Heart right ventricle (tissue), 16 donors: ENCODE measurements around the gene DCUN1D1. TPM values are rescaled to one million over a fixed set of nuclear protein-coding genes. Genes with fewer than 3 reads are reported as not detected.

ENCODE experiments used
- ATAC-seq, 8 donors: fragments of 200-7000 bp; cut with Tn5 transposase; one replicate each; pipeline ENCODE4 v1.9.1; 2020; ENCODE audit warnings: mild to moderate bottlenecking in 8 of 8, moderate library complexity in 8 of 8, moderate number of reproducible peaks in 1 of 8
- DNase-seq, 2 donors: peaks; one replicate each; pipeline ENCODE4 v3.0.0-alpha.2; 2020
- H3K27ac ChIP-seq, 10 donors: fragments of 200-600 bp; sonication (generic) in 2 of 10; one replicate each; pipeline versions ENCODE4 v1.5.0 to v1.8.0; 2020 to 2022; ENCODE audit warnings: mild to moderate bottlenecking in 3 of 10
- H3K27me3 ChIP-seq, 7 donors: fragments of 200-600 bp; one replicate each; pipeline ENCODE4 v1.8.0; 2021 to 2022; ENCODE audit warnings: mild to moderate bottlenecking in 2 of 7
- H3K36me3 ChIP-seq, 9 donors: fragments of 200-600 bp; sonication (generic) in 1 of 9; one replicate each; pipeline versions ENCODE4 v1.5.0 to v1.8.0; 2020 to 2022; ENCODE audit warnings: mild to moderate bottlenecking in 2 of 9
- H3K4me1 ChIP-seq, 9 donors: fragments of 200-600 bp; sonication (generic) in 1 of 9; one replicate each; pipeline versions ENCODE4 v1.5.0 to v1.8.0; 2020 to 2022; ENCODE audit warnings: mild to moderate bottlenecking in 4 of 9
- H3K4me3 ChIP-seq, 10 donors: fragments of 200-600 bp; sonication (generic) in 2 of 10; one replicate each; pipeline versions ENCODE4 v1.5.0 to v1.8.0; 2020 to 2022; ENCODE audit warnings: mild to moderate bottlenecking in 7 of 10, moderate library complexity in 2 of 10
- H3K9me3 ChIP-seq, 11 donors: fragments of 200-600 bp in 10 of 11; sonication (generic) in 2 of 11; one replicate each; pipeline versions ENCODE4 v1.5.0 to v1.8.0; 2013 to 2022; ENCODE audit warnings: mild to moderate bottlenecking in 2 of 11, control low read depth in 1 of 11, moderate library complexity in 1 of 11
- WGBS, 2 donors: extraction: QIAGEN DNeasy Blood & Tissue Kit; methylation state at CpG; one replicate each; pipeline ENCODE4 v1.1.7; 2013; ENCODE audit warnings: inconsistent platforms in 1 of 2; 5-methylcytosine and 5-hydroxymethylcytosine counted together
- intact Hi-C, 10 donors: fragments of 100-400 bp; cut with DNase I; formaldehyde crosslinking; loops; one replicate each; pipeline versions ENCODE4 v1.11.1 to v1.14.2; 2022
- polyA plus RNA-seq, 2 donors: library from polyadenylated mRNA; stranded (reverse); fragments of 200-250 nt; gene quantifications; one replicate each; pipeline ENCODE4 v1.2.3, GENCODE V29; 2013
- total RNA-seq, 10 donors: library from RNA; stranded (reverse); fragmentation: NEBNext Ultra II Directional in 3 of 10; extraction: Animal tissue kit (Norgen Biotek cat#: 25700) in 3 of 10; gene quantifications; one replicate each; pipeline versions ENCODE4 v1.2.1 to v1.2.4, GENCODE V29; 2021 to 2023
- TF ChIP-seq, protein P1 (sequence below), 9 donors: fragments of 200-600 bp; sonication (generic) in 2 of 9; IDR thresholded peaks; one replicate each; pipeline versions ENCODE4 v1.5.0 to v1.8.0; 2021 to 2022; ENCODE audit warnings: antibody characterized with exemption in 9 of 9, mild to moderate bottlenecking in 5 of 9, moderate library complexity in 1 of 9
- donor health status: Arrhythmogenic right ventricular cardiomyopathy.
- donor health status: ischemic (EF 13 %, LVEDD 7.1; RV severe dilation, severe dysfunction).
- donor health status: healthy with polysubstance abuse.
- donor health status: DM: no; HTN: yes; CAD: no.
- donor health status: DM: no; HTN: no; CAD: no.
- donor health status: ischemic (EF 25% LVEDD 6.9; RV normal size, moderate dysfunction).
- donor health status: ischemic (EF 25% LVEDD 5.7; RV mildly dilated, moderate dysfunction).
- donor health status: healthy.
- donor health status: DM: yes; HTN: yes; CAD: no.
- donor health status: Ischemic cardiomyopathy.
- donor health status: ischemic (EF 35%, LVEDD 5.7; RV mildly dilated, moderate dysfunction).
- donor health status: nonischemic (EF 11% LVEDD 7.7; RV severe dilation, severe dysfunction).
- donor health status: DM: yes; HTN: yes; CAD: no.
- donor health status: PGD.
- donor health status: ischemic (EF 29% LVEDD 5.4; RV normal size, mild dysfunction).
- donor health status: nonischemic (EF 23%, LVEDD 6.1; RV moderate dilation, normal function).

DCUN1D1 gene
- total and polyA plus RNA-seq, 12 donors, result 7.9 to 45.2 (median 35.5) TPM

DNA sequence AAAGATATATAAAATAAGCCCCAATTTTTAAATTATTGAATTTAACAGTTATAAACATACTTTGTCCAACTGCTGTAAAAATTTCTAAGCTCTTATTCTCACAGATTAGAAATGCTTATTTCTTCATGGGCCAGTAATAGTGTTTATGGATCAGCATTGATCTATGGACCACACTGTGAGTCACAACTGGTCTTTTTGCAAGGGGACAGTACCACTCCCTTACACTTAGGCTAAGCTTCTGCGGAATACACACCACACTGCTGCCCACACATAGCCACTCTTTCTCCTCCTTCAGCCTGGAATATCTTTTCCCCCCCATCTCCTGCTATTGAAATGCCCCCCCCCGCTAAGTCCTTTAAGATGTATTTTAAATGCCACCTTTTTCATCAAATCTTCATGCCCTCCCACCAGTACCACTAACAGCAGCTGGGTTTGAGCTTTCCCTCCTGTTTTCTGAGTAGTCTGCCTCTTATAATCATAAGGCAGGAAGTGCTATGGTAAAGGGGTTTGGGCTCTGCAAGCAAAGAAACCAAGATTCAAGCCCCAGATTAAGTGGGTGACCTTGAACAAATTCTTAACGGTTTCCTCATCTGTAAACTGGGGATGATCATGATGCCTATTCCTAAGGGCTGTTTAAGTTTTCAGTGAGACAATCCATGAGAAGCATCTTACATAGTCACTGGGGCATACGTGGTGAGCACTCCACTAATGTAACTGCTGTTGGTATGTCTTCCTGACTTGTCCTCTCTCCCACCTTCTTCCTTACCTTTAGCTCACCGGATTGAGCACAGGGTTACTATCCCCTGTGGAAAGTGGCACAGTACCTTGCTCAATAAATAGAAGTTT, 69.2 kb downstream of the DCUN1D1 start:
- H3K4me3 ChIP-seq, result no peak overlapping the region
- H3K27ac ChIP-seq, result no peak overlapping the region
- intact Hi-C loops, result no loop called here
- WGBS, 2 donors, result 88 to 91% methylated on average over 5 of the region's 5 CpGs
- no peaks in the 10 kb centered on the region for H3K27me3 ChIP-seq
- peak in 2 of 8 donors; percentile 25 to 35 for ATAC-seq
- no peaks in the 10 kb centered on the region for H3K9me3 ChIP-seq
- peaks cover 0 to 71% (median 9%) of the 10 kb centered on the region in 9 donors for H3K36me3 ChIP-seq
- peaks cover 0 to 6% (median 0%) of the 10 kb centered on the region in 9 donors for H3K4me1 ChIP-seq
- TF ChIP-seq, protein P1, sequence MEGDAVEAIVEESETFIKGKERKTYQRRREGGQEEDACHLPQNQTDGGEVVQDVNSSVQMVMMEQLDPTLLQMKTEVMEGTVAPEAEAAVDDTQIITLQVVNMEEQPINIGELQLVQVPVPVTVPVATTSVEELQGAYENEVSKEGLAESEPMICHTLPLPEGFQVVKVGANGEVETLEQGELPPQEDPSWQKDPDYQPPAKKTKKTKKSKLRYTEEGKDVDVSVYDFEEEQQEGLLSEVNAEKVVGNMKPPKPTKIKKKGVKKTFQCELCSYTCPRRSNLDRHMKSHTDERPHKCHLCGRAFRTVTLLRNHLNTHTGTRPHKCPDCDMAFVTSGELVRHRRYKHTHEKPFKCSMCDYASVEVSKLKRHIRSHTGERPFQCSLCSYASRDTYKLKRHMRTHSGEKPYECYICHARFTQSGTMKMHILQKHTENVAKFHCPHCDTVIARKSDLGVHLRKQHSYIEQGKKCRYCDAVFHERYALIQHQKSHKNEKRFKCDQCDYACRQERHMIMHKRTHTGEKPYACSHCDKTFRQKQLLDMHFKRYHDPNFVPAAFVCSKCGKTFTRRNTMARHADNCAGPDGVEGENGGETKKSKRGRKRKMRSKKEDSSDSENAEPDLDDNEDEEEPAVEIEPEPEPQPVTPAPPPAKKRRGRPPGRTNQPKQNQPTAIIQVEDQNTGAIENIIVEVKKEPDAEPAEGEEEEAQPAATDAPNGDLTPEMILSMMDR (IDR thresholded peaks at IDR 0.05), result no peak
- DNase-seq, result no peak

DNA sequence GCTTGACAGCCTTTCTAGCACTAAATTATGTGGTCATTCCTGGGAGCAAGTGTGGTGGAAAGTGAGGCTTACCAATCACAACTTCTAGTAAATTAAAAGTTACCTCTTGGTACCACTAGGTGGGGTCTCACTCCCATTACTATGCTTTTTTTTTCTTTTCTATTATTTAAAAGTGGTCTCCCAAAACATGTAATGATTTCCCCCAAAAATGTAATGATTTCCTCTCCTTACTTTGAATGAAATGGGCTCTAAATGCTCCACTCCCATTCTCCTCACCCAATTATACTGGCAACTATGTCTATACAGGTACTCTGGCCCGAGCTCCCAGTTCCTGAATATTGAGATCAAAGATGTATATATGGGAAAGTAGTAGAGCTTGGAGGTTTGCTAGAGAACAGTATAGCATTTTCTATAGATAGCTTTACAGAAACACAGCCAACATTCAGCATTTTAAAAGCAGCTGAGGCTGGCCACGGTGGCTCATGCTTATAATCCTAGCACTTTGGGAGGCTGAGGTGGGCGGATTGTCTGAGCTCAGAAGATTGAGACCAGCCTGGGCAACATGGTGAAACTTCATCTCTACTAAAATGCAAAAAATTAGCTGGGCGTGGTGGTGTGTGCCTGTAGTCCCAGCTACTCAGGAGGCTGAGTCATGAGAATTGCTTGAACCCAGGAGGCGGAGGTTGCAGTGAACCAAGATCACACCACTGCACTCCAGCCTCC, 70.9 kb downstream of the DCUN1D1 start:
- TF ChIP-seq, protein P1 (IDR thresholded peaks at IDR 0.05), result peak; percentile 22 to 58 (median 48)
- ATAC-seq (no peak), DNase-seq (no peak)
- H3K27ac ChIP-seq, result no peak overlapping the region
- H3K36me3 ChIP-seq, result peaks cover 0 to 71% (median 14%) of the 10 kb centered on the region in 9 donors
- H3K4me3 ChIP-seq, result no peak overlapping the region
- 96 to 97% methylated on average over 5 of the region's 5 CpGs for WGBS, 2 donors
- no peaks in the 10 kb centered on the region for H3K27me3 ChIP-seq
- peaks cover 0 to 6% (median 0%) of the 10 kb centered on the region in 9 donors for H3K4me1 ChIP-seq
- no peaks in the 10 kb centered on the region for H3K9me3 ChIP-seq
- intact Hi-C loops, result loop anchor here in 1 of 10 donors (10.0 kb wide), 1 partner anchor 475 kb away; no protein-coding TSS in a partner anchor

DNA sequence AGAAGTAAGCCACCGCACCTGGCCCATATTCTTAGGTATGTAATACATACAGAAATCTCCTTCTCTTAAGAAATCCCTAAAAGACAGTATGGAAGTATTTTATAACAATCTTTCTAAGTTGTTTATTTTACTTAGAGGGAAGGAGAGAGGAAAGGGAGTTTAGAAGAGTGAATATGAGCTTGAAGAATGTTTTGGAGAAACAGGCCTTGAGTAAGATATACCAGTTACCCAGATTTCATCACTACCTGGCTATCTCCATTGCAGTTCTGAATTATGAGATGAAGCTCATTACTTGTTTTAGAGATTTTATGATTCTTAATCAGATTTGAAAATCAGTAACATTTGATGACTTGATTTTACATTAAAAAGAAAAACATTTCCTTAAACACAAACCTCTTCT, 71.9 kb downstream of the DCUN1D1 start:
- TF ChIP-seq, protein P1 (IDR thresholded peaks at IDR 0.05), result no peak
- WGBS, 2 donors, result 92 to 100% methylated on average over 1 of the region's 1 CpG
- DNase-seq (no peak), ATAC-seq (no peak)
- H3K36me3 ChIP-seq, result peaks cover 0 to 71% (median 9%) of the 10 kb centered on the region in 9 donors
- no peaks in the 10 kb centered on the region for H3K27me3 ChIP-seq
- H3K4me1 ChIP-seq, result peaks cover 0 to 6% (median 0%) of the 10 kb centered on the region in 9 donors
- H3K9me3 ChIP-seq, result no peaks in the 10 kb centered on the region
- H3K27ac ChIP-seq, result no peak overlapping the region
- no peak overlapping the region for H3K4me3 ChIP-seq
- intact Hi-C loops, result loop anchor here in 1 of 10 donors (10.0 kb wide), 1 partner anchor 476 kb away; no protein-coding TSS in a partner anchor

DNA sequence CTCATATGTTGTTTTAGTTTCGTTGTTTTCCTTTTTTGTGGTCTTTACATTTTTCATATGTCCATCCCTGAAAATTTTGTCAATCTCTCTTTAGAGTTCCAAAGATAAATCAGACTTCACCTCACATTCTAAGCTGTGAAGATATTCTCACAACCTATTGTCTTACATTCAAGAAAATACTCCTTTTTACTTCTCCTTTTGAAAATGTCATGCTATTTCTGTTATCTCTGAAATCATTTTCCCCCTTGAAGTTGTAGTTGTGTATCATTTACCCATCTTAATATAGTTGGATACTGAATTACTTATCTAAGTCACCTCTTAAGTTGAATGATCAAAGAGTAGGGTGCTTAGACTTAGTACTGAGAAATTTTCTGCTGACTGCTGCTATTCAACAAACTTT, 74.3 kb downstream of the DCUN1D1 start:
- peaks cover 0 to 89% (median 15%) of the 10 kb centered on the region in 9 donors for H3K36me3 ChIP-seq
- no peak for ATAC-seq
- no peak for DNase-seq
- H3K27me3 ChIP-seq, result no peaks in the 10 kb centered on the region
- H3K4me1 ChIP-seq, result no peaks in the 10 kb centered on the region
- intact Hi-C loops, result loop anchor here in 1 of 10 donors (10.0 kb wide), 1 partner anchor 479 kb away; no protein-coding TSS in a partner anchor
- no peak overlapping the region for H3K27ac ChIP-seq
- no peaks in the 10 kb centered on the region for H3K9me3 ChIP-seq
- 60 to 91% methylated on average over 1 of the region's 1 CpG for WGBS, 2 donors
- H3K4me3 ChIP-seq, result no peak overlapping the region
- TF ChIP-seq, protein P1 (IDR thresholded peaks at IDR 0.05), result no peak
